GM12878 (cell line): Measurements from ENCODE around the gene SLC24A3. TPM values are rescaled to one million over a fixed set of nuclear protein-coding genes. Genes with fewer than 3 reads are reported as not detected.

Experiments used
- ASH2L ChIP-seq: fragments of 300-600, 200-600 bp; sonication (generic); IDR thresholded peaks from 2 replicates; pipeline ENCODE4 v1.6.1; 2017; ENCODE audit warnings: low read depth, mild to moderate bottlenecking, borderline replicate concordance
- EED ChIP-seq: sonication (generic); IDR thresholded peaks from 2 replicates; pipeline ENCODE4 v1.6.1; 2016; ENCODE audit warnings: antibody characterized with exemption, low read depth
- EZH2 ChIP-seq: IDR thresholded peaks from 2 replicates; pipeline ENCODE4 v1.6.1; 2012; ENCODE audit warnings: low read depth, mild to moderate bottlenecking, control low read depth, inconsistent platforms, low read length, borderline replicate concordance; ENCODE audit not compliant: control insufficient read depth
- JUND ChIP-seq: IDR thresholded peaks from 2 replicates; pipeline ENCODE4 v1.6.1; 2012; ENCODE audit warnings: low read depth, mild to moderate bottlenecking, low read length, improper control_type of control experiment, moderate library complexity
- PRDM15 ChIP-seq: fragments of 450-650 bp; formaldehyde crosslinking; IDR thresholded peaks from 2 replicates; pipeline ENCODE4 v1.4.0; 2020; ENCODE audit warnings: mild to moderate bottlenecking, moderate library complexity
- ZNF207 ChIP-seq: fragments of 450-650 bp; IDR thresholded peaks from 2 replicates; pipeline ENCODE4 v1.6.1; 2014; ENCODE audit warnings: antibody characterized with exemption, mild to moderate bottlenecking, borderline replicate concordance
- polyA plus RNA-seq, 11 experiments: library from polyadenylated mRNA; depleted of rRNA in 4 of 11; unstranded in 6 of 11; stranded (reverse) in 5 of 11; fragments of >200 nt; fragmentation: Nextera tagmentation in 4 of 11; fragmentation: Illumina TruSeq in 1 of 11; extraction: Ambion mirVana in 4 of 11; extraction: Trizol in 1 of 11; gene quantifications; 1 replicate in 1 of 11; 2 replicates in 10 of 11; pipeline versions ENCODE4 v1.2.1 to v1.2.3, GENCODE V29; 2011 to 2016; ENCODE audit warnings: inconsistent platforms in 2 of 11, missing spikeins in 2 of 11, low read depth in 1 of 11
- total RNA-seq, 4 experiments: library from RNA; depleted of rRNA in 3 of 4; stranded (reverse); fragments of >200 nt in 3 of 4; fragmentation: Illumina TruSeq in 1 of 4; extraction: Trizol in 1 of 4; gene quantifications; 2 replicates each; pipeline versions ENCODE4 v1.2.1 to v1.2.3, GENCODE V29; 2013 to 2021

Gene SLC24A3
- total and polyA plus RNA-seq, 10 of the 15 experiments (the other 5 are each of a cell fraction or from before 2014, with no cell fraction given) = 0.04 TPM; not detected in 9

- TF ChIP-seq PRDM15 (no peak), EED (no peak), ASH2L (no peak), EZH2 (no peak), ZNF207 (no peak), JUND (no peak)
- TF ChIP-seq, all 136 proteins: peak for 0
These were observed 448.5 kb downstream of the SLC24A3 start (continued) for GRCh38 chr20:19660808-19661378.
